Measurements from ENCODE around the gene LMNB1.
"Not testable (repeated sequence)": the region's sequence is repeated elsewhere in the genome, so short reads cannot be mapped to it uniquely, and the experiment has no call there.

The LMNB1 gene

DNA sequence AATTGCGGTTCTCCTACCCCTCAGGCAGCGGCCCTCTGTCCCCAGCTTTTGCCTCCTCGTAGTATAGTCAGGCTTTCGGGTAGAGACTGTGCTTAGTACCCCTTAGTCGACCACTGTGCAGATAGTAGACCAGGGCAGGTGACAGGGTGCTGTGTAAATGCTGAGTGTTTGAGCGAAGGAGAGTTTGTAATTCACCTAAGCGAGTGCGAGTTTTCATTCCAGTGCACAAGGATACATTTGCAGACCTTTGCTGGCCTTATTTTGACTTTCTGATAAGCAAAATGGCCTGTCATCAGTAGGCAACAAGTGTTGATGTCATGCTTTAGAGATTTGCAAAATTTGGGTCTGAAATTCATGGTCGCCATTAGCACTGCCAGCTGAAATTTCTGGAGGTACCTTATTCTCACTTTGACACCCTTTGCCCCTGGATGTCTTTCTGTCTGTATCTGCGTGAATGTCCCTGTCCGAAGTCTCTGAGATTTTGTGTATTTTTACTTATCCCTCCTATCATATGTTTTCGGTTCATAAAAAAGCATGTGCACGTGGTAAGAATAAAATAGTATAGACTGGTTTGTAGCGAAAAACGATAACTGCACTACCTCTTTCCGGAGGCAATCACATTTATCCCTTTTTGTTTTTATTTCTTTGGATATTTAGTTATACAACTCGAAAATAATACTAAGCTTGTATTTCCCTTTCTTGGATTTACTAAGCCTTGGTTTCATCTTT lies 1.9 kb downstream of the LMNB1 start:
- DNase-seq = peak in 1 of 5 experiments; percentile 61

- peak in 4 of 5 experiments; percentile 18 to 82 (median 32) for DNase-seq
Measured at GRCh38 chr5:126780165-126780827, 3.4 kb downstream of the LMNB1 start.

- not testable (repeated sequence) for DNase-seq
Measured at GRCh38 chr5:126788409-126788808, 11.5 kb downstream of the LMNB1 start.

GRCh38 chr5:126793097-126793496 lies 16.2 kb downstream of the LMNB1 start:
- no peak for DNase-seq

GRCh38 chr5:126793648-126794047 lies 16.7 kb downstream of the LMNB1 start:
- not testable (repeated sequence) for DNase-seq

DNA sequence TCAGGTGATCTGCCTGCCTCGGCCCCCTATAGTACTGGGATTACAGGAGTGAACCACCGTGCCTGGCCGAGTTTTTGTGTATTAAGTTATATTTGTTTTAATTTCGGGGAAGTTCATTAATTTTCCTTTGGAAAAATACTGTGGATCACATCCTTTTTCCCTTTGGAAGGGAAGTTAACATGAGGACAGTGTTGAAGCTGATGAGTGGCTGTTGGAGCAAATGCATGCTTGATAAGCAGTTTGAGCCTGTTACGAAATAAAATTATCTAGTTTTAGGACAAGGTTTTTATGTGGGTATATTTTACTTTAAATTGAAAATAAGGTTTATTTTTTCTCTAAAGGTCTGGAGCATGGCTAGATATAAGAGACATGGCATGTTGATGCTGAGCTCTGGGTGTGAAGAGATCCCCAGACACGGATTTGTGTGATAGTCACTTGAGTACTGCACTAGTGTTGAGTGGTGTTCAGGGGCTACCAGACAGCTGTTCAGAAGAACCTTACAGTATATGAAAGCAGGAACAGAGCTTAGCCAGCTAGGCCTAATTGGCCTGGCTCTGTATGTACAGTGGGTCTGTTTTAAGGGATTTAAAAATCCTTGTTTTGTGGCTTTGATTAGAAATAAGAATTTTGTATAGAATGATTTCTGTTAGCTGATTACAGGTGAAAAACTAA lies 17.4 kb downstream of the LMNB1 start:
- DNase-seq = no peak

DNA sequence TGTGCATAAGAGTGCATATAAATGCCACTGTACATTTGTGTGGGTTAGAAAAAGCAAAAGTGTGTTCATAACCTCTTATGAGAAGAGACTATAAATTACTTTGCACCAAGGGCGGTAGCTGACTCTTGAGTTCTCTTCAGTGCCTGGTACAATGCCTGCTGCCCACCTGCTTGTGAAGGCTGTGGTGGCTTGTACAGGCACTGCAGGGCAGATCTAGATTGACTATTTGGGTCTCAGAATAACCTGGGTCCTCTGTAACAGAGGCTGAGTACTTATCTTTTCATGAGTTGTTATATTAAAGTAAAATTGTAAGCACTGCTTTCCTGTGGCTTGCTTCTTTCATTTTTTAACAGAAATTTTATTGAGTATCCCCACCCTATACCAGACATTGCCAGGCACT lies 22.8 kb downstream of the LMNB1 start:
- no peak for DNase-seq

DNA sequence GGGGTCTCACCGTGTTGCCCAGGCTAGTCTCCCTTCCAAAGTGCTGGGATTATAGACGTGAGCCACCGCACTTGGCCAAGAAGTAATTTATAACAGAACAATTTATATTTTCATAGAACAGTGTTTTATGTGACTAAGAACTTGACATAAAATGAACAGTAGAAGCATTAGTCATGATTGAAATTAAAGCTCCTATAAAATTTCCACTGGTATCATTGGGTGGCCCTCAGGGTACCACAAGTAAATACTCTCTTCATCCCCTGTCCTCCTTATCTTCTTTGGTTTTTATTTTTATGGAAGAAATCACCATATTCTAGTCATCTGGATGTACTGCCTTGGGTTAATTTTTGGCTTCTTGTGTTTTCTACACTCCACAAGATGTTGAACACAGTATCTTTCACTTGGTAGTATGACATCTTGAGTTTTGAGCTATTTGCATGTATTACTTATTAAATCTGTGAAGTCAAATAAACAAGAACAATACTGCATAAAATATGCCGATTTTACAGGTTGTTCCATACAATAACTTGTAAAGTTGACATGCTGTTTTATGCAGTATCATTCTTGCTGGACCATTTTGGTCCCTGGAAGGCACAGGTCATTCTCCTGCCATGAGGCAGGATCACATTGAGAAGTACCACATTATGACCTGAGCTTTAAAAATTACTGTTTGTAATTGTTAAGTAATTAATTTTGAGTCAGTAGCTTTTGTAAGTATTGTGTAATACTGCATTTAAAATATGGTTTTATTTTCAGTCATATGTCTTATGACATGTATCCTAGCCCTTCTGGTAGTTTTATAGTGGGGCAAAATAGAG lies 24.4 kb downstream of the LMNB1 start:
- DNase-seq = no peak

DNA sequence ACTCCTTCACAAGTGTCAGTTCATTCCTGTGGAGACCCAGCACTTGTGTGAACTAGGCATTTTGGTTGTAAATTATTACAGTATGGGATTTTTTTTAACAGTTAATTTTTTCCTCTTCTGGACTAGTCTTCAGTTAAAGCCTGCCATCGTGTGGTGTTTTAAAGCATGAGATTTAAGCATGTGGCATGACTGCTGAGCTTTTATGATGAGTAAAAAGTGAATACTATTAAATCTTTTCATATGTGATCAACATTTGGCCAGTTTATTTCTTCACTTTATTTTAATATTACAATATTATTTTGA lies 25.0 kb downstream of the LMNB1 start:
- DNase-seq = peak in 1 of 5 experiments; percentile 57

GRCh38 chr5:126805063-126805462 lies 28.1 kb downstream of the LMNB1 start:
- no peak for DNase-seq

- DNase-seq = peak in 1 of 5 experiments; percentile 1
Measured at GRCh38 chr5:126808521-126808988, 31.6 kb downstream of the LMNB1 start.

DNA sequence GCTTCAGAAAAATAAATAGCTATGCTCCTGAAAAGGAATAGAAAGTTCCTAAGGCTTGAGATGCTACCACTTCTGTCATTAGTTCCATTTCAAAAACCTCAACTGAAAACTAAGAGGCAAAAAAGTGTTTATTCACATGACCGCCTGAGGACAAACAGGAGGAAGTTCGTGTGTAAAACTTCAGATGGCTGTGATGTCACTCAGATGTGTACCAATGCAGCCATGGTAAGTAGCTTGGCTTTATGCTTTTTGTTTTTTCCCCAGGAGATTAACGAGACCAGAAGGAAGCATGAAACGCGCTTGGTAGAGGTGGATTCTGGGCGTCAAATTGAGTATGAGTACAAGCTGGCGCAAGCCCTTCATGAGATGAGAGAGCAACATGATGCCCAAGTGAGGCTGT lies 33.0 kb downstream of the LMNB1 start:
- DNase-seq = no peak

- no peak for DNase-seq
Measured at GRCh38 chr5:126810596-126811380, 33.9 kb downstream of the LMNB1 start.

DNA sequence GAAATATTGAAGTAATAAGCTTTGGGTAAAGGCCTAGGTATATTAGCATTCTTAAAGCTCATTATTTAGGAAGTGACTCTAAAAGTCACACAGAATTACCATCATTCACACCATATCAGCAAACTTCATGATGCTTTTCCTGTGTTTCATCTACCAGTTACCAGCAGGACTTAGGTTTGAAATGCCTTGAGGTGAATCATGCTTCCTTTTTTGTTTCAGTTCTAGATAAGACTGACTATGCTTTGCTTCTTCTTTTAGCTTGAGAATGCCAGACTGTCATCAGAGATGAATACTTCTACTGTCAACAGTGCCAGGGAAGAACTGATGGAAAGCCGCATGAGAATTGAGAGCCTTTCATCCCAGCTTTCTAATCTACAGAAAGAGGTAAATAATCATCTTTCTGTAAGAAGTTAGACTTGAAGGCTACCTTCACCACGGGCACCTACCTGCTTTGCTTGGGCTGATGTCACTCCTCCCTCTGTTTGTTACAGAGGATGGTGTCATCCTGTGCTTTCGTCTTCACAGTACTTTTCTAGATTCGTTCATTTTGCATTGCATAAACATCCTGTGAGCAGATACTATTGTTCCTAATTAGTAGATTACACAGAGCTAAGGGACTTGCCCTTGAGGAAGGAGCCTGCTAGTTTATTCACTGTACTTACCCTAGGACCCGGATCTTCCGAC lies 34.7 kb downstream of the LMNB1 start:
- DNase-seq = peak in 2 of 5 experiments; percentile 21 to 74

GRCh38 chr5:126812199-126812570 lies 35.2 kb downstream of the LMNB1 start:
- DNase-seq = no peak

DNA sequence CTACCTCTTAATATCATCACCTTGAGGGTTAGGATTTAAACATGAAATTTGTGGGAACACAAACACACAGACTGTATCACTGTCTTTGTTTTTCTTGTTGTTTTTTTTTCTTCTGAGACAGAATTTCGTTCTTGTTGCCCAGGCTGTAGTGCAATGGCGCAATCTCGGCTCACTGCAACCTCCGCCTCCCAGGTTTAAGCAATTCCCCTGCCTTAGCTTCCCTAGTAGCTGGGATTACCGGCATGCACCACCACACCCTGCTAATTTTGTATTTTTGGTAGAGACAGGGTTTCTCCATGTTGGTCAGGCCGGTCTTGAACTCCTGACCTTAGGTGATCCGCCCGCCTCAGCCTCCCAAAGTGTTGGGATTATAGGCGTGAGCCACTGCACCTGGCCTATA lies 36.9 kb downstream of the LMNB1 start:
- DNase-seq = not testable (repeated sequence)

DNA sequence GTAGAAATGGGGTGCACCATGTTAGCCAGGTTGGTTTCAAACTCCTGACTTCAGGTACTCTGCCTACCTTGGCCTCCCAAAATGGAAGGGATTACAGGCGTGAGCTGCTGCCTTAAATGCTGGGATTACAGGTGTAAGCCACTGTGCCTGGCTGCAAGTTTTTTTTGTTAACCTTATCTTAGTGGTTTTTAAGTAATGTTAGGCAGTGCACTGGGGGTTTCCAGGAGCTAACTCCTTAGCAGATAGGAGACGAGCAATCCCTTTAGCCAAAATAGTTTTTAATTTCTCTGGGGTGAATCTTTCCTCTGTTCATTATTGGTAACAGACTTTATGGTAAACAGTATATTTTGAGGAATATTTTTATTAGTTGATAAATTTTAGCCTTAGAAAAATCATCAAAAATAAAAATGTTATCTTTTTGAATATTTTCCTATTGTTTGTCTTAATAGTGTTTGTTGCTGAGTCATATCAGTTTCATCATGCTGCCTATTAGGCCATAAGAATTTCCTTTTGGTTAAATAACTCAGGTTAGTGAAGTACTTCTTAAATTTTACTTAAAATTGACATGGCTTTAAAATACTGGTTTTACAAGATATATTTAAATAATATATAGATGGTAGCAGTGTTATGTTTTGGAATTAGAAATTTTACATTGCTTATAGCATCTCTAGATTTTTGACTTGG lies 37.9 kb downstream of the LMNB1 start:
- no peak for DNase-seq

GRCh38 chr5:126816649-126817048 lies 39.7 kb downstream of the LMNB1 start:
- DNase-seq = no peak

DNA sequence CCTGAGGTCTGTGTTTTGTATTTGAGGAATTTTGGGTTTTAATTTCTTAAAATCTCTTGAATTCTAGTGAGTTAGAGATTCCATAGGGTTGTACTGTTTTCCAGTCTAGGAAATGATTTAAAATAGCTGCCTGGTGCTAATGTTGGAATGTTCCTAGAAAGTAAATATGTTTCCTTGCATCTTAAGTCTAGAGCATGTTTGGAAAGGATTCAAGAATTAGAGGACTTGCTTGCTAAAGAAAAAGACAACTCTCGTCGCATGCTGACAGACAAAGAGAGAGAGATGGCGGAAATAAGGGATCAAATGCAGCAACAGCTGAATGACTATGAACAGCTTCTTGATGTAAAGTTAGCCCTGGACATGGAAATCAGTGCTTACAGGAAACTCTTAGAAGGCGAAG lies 41.8 kb downstream of the LMNB1 start:
- no peak for DNase-seq

GRCh38 chr5:126819253-126819652 lies 42.3 kb downstream of the LMNB1 start:
- DNase-seq = no peak

GRCh38 chr5:126826619-126827215 lies 49.8 kb downstream of the LMNB1 start:
- DNase-seq = no peak

Measured in T-helper 2 cell (primary cell).